Erythroblast (primary cell): Measurements from ENCODE around the gene CRNKL1.

ENCODE experiments used
- GATA1 ChIP-seq: IDR thresholded peaks from 2 replicates; pipeline ENCODE4 v1.6.1; 2011; ENCODE audit warnings: low read depth, mild to moderate bottlenecking, control low read depth, low read length, moderate library complexity
- POLR2A ChIP-seq: IDR thresholded peaks from 2 replicates; pipeline ENCODE4 v1.6.1; 2011; ENCODE audit warnings: mild to moderate bottlenecking, low read length

DNA sequence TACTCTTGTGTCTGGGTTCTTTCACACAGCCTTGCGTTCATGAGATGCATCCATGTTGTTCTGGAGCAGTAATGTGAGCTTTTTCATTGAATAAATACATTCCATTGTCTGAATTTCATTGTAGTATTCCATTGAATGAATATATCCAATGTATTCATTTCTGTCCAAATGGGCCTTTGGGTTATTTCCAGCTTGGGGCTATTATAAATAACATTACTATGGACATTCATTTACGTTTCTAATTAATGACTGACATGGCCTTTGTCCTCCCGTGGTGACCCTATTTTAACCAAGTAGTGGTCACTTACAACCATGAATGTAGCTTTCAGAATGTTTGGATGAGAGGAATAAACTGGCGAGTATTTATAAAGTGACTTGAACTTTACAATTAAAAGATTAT, 65.2 kb downstream of the CRNKL1 start:
- TF ChIP-seq POLR2A (no peak), GATA1 (no peak)
